SK-N-DZ (cell line): Measurements from ENCODE around the gene CDK18. TPM values are rescaled to one million over a fixed set of nuclear protein-coding genes. Genes with fewer than 3 reads are reported as not detected.
"Not testable (repeated sequence)": the region's sequence is repeated elsewhere in the genome, so short reads cannot be mapped to it uniquely, and the experiment has no call there.

Experiments
- DNase-seq: peaks from one replicate; pipeline ENCODE4 v3.0.0-alpha.2; 2015; ENCODE audit warnings: low spot score
- polyA plus RNA-seq, 2 experiments: library from polyadenylated mRNA; depleted of rRNA; stranded (reverse); fragments of >200 nt; gene quantifications; 2 replicates each; pipeline ENCODE4 v1.2.3, GENCODE V29; 2014

CDK18 gene
- polyA plus RNA-seq (2014; cell fraction: cytosol; rRNA removed), result 0.47 and 0.77 TPM in 2 replicates
- 0.18 and 1.0 TPM in 2 replicates for polyA plus RNA-seq (2014; cell fraction: nucleus; rRNA removed)

DNA sequence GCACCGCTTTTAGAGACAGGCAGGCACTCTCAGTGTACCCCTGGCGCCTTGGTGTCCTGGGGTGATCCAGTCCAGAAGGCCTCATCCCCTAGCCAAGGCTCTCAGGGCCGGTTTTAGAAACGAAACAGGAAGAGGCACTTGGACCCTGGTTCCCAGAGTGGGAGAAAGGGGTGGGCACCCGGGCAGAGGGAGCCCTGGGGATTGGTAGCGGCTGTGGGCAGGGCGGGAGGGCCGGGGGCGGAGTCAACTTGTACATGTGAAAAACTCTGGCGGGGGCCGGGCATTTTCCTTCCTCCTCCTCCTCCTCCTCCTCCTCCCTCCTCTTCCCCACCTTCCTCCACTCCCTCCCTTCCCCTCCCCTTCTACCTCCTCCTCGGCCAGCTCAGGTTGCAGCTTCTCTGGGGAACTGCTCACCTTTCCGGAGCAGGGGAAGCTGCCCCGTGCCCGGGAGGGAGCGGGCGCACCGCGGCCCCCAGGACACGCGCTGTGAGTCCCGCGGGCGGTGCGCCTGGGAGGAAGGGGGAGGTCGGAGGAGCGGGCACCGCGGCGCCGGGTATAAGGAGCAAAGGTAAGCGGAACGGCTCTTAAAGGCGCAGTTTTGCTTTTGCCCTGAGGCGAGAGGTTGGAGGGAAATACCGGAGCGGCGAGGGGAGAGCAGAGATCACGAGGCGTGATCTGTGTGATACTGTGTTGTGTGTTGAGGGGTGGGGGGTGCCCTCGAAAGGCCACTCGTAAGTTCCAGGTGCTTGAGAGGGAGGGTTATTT, at the start of gene CDK18:
TSS of gene CDK18 (plus strand) at position 359 of the 765 bp plus-strand sequence. CDS start 18,499 bp downstream, outside the sequence.
- DNase-seq, result no peak

- DNase-seq, result no peak
These were observed 49.5 kb upstream of the CDK18 start for GRCh38 chr1:205454903-205455335.

GRCh38 chr1:205455581-205456382, 48.7 kb upstream of the CDK18 start, which contains the start of gene BLACAT1:
Gene BLACAT1, minus strand, starts transcription at chr1:205456045.
- DNase-seq, result no peak

GRCh38 chr1:205456383-205456867, 48.0 kb upstream of the CDK18 start:
- no peak for DNase-seq

GRCh38 chr1:205456868-205457745, 47.4 kb upstream of the CDK18 start:
- DNase-seq, result peak; percentile 24

GRCh38 chr1:205458777-205459566, 45.5 kb upstream of the CDK18 start:
- DNase-seq, result no peak

DNA sequence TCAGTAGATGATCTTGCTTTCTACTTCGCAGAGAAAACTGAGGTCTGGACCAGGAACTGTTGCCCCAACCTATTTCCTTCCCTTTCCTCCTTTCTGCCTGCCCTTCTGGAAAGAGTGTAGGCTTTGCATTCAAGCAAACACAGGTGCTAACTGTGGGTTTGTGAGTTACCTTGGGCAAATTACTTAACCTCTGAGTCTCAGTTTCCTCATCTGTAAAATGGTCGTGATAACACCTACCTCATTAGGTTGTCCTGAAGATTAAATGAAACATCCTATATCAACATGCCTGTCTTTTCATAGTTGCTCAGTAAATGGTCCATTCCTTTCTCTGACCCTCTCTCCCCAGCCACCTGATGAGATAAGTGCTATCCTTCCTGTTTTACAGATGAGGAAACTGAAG, 39.1 kb upstream of the CDK18 start:
- DNase-seq, result no peak

GRCh38 chr1:205466595-205467220, 37.8 kb upstream of the CDK18 start:
- DNase-seq, result no peak

- DNase-seq, result no peak
These were observed 34.3 kb upstream of the CDK18 start for GRCh38 chr1:205470131-205470530.

DNA sequence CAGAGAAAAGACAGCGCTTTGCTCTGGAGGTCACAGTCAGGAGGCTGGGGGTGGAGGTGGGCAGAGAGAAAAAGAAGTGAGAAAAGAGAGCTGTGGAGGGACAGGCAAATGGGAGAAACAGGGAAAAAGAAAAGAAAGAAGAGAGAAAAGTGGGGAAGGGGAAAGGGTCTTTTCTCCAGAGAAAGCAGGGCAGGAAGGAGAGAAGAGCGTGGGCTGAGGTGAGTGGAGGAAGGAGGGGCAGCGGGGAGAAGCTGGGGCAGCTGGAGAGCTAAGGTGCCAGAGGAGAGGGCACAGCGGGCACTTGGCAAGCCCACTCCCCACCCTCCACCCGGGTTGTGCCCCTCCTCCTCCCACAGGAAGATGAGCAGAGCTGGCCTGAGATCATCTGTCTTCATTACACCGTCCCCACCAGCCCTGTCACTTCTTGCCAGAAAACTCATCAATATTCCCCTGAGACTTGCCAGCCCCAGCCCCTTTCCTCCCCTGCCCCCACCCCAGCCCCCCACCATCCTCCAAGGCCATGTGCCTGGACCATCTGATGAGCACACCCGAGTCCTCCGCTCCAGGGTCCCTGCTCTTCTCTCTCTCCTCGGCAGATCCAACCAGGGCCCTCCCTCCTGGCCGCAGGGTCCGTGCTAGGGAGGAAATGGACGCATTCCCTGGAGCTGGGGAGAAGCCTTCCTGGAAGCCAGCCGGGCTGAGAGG, 31.6 kb upstream of the CDK18 start:
- peak; percentile 62 for DNase-seq

DNA sequence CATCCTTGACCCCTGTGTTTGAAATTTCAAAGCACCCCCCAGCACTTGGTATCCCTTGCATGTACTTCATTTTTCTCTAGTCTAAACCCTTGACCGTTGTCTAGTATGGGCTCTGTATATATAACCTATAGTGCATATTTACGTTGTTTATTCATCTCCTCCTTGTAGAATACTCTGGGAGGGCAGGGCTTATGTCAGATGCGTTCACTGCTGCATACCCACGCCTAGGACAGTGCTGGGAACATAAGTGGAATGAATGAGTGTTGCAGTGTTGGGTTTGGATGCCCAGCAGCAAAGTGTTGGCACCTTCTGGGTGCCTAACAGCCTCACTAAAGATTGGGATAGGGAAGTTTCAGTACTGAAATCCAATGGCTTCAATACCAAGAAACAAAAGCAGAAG, 31.0 kb upstream of the CDK18 start:
- no peak for DNase-seq

- no peak for DNase-seq
These were observed 30.5 kb upstream of the CDK18 start for GRCh38 chr1:205473966-205474365.

DNA sequence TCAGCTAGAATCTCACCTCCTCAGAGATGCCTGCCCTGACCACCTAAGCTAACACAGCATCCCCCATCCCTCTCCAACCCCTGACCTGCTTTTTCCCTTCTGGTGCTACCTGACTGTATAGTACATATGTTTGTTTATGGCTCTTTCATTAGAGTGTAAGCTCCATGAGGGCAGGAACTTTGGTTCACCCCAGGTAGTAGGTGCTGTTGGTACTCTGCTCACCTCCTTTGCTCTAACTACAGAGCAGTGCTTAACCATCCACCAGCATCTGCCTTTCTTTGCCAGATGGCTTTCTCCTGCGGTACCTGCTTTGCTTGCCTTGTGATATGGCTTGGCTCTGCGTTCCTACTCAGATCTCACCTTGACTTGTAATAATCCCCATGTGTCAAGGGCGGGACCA, 29.9 kb upstream of the CDK18 start:
- no peak for DNase-seq

DNA sequence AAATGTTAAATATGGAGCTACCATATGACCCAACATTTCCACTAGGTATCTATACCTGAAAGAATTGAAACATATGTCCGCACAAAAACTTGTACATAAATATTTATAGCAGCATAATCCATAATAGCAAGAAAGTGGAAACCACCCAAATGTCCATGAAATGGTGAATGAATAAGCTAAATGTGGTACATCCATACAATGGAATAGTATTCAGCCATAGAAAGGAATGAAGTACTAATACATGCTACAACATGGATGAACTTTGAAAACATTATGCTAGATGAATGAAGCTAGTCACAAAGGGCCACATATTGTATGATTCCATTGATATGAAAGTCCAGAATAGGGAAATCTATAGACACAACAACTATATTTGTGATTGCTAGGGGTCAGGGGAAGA, 28.6 kb upstream of the CDK18 start:
- no peak for DNase-seq

DNA sequence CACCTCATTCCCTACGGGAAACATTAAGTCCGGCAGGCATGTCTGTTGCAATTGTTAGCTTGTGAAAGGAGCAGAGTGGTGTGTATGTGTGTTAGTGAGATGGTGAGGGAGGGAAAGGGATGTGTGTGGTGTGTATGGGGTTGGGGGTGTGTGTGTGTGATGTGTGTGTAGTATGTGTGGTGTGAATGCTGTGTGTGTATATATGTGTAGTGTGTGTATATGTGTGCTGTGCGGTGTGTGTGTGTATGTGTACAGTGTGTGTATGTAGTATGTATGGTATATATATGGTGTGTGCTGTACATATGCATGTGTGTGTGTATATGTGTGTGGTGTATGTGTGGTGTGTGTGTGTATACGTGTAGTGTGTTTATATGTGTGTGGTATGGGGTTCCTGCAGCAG, 27.8 kb upstream of the CDK18 start:
- DNase-seq, result no peak

DNA sequence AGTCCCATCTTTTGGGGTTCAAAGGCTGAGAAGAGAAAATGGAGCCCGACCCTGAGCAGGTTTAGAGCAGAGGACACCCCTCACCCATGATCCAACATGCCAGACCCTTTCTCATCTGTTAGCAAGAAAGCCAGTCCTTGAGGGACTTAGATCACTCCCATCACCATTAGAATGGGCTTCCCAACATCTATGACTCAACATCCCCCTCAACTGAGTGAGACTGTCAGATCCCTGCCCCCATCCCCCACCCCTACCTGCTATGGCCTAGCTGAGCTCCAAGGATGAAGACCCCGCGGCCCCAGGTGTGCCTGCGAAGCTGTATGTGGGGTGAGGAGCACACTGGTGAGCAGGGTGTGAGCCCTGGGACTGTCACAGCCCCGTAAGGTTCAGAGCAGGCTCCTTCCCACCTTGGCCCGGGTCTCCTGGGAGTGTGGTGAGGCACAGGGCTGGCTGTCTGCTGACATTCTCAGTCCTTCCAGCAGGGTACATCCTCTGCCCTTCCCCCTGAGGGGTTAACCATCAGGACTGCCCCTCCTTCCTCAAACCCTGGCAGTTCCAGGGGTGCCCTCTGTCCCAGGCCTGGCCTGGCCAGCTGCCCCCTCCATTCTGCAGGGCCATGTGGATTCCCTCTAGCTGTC, 27.2 kb upstream of the CDK18 start:
- DNase-seq, result no peak

DNA sequence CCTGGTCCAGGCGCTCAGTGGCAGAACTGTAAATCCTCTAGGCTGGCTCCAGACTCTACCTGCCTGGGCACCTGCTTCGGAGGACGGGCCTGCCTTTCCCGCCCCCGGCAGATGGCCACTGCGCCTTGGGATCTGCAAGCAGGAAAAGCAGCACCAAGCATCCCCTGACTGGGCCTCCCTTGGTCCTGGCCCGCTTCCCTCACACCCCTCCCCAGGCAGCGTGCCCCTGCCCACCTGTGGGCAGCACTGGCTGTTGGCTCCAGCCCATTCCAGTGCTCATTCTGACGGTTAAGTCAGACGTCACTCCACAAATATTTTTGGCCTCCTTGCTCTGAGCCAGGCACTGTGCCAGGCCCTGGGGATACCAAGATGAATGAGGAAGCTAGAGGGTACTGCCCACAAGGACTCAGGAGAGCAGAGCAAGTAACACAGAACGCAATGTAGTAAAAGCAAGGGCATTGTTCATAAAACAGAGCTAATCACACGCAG, 26.7 kb upstream of the CDK18 start:
- no peak for DNase-seq

DNA sequence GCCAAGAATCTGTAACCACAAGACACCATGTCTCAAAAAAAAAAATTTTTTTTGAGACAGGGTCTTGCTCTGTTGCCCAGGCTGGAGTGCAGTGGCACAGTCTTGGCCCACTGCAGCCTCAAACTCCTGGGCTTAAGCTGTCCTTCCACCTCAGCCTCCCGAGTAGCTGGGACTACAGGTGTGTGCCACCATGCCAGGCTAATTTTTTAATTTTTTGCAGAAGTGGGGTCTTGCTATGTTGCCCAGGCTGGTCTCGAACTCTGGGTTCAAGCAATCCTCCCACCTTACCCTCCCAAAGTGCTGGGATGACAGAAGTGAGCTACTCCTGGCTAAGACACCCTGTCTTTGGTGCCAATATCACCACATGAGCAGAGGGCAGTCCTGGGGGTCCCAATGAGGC, 25.5 kb upstream of the CDK18 start:
- DNase-seq, result not testable (repeated sequence)
